MM.1S (cell line): ENCODE results near the gene DISP3.

Experiments used
- DNase-seq: peaks from one replicate; pipeline ENCODE4 v3.0.0-alpha.2; 2015
- H2AFZ ChIP-seq: fragments of 300-600 bp; sonication (generic); 2 replicates; pipeline ENCODE4 v1.6.0; 2016; ENCODE audit warnings: antibody characterized with exemption, low read length
- H3F3A ChIP-seq: fragments of 300-600 bp; sonication (generic); 2 replicates; pipeline ENCODE4 v1.6.1; 2016; ENCODE audit warnings: mild to moderate bottlenecking, antibody characterized with exemption, low read length, moderate library complexity, mixed read lengths; ENCODE audit not compliant: insufficient read depth
- H3K27ac ChIP-seq: fragments of 300-600 bp; sonication (generic); 2 replicates; pipeline ENCODE4 v1.5.1; 2016; ENCODE audit warnings: mild to moderate bottlenecking, low read length
- H3K27me3 ChIP-seq: fragments of 300-600 bp; sonication (generic); replicated peaks from 2 replicates; pipeline ENCODE4 v1.6.0; 2016; ENCODE audit warnings: low read length; ENCODE audit not compliant: insufficient read depth
- H3K36me3 ChIP-seq: fragments of 300-600 bp; sonication (generic); replicated peaks from 2 replicates; pipeline ENCODE4 v1.6.1; 2016; ENCODE audit warnings: mild to moderate bottlenecking, low read length, mixed read lengths; ENCODE audit not compliant: insufficient read depth
- H3K4me1 ChIP-seq: fragments of 300-600 bp; sonication (generic); 2 replicates; pipeline ENCODE4 v1.6.1; 2016; ENCODE audit warnings: low read length, mixed read lengths
- H3K4me2 ChIP-seq: fragments of 300-600 bp; sonication (generic); 2 replicates; pipeline ENCODE4 v1.6.0; 2016; ENCODE audit warnings: low read depth, low read length
- H3K4me3 ChIP-seq: fragments of 300-600 bp; sonication (generic); 2 replicates; pipeline ENCODE4 v1.5.1; 2016; ENCODE audit warnings: low read length, mixed read lengths
- H3K79me2 ChIP-seq: fragments of 300-600 bp; sonication (generic); 2 replicates; pipeline ENCODE4 v1.6.1; 2016; ENCODE audit warnings: mixed run types, low read length, mixed read lengths
- H3K9ac ChIP-seq: fragments of 300-600 bp; sonication (generic); 2 replicates; pipeline ENCODE4 v1.6.1; 2016; ENCODE audit warnings: low read length, mixed read lengths
- H3K9me2 ChIP-seq: fragments of 300-600 bp; sonication (generic); replicated peaks from 2 replicates; pipeline ENCODE4 v1.6.1; 2016; ENCODE audit warnings: mild to moderate bottlenecking, low read length, mixed read lengths; ENCODE audit not compliant: insufficient read depth
- H3K9me3 ChIP-seq: fragments of 300-600 bp; sonication (generic); replicated peaks from 2 replicates; pipeline ENCODE4 v1.6.1; 2016; ENCODE audit warnings: mild to moderate bottlenecking, low read length, mixed read lengths; ENCODE audit not compliant: insufficient read depth
- H4K20me1 ChIP-seq: fragments of 300-600 bp; sonication (generic); 2 replicates; pipeline ENCODE4 v1.6.1; 2016; ENCODE audit warnings: mild to moderate bottlenecking, low read length, moderate library complexity, mixed read lengths; ENCODE audit not compliant: insufficient read depth
- EZH2 ChIP-seq: fragments of 300-600 bp; sonication (generic); optimal IDR thresholded peaks from 2 replicates; pipeline ENCODE3; 2017; ENCODE audit warnings: low read depth, mild to moderate bottlenecking, antibody characterized with exemption, low read length, mixed read lengths
- EZH2phosphoT487 ChIP-seq: fragments of 300-600 bp; sonication (generic); IDR thresholded peaks from 2 replicates; pipeline ENCODE4 v1.6.1; 2018; ENCODE audit warnings: antibody characterized with exemption, low read length
- TF ChIP-seq, protein P1 (sequence below): fragments of 300-600 bp; sonication (generic); IDR thresholded peaks from 2 replicates; pipeline ENCODE4 v1.5.1; 2016; ENCODE audit warnings: antibody characterized with exemption, low read length, mixed read lengths

Gene DISP3

DNA sequence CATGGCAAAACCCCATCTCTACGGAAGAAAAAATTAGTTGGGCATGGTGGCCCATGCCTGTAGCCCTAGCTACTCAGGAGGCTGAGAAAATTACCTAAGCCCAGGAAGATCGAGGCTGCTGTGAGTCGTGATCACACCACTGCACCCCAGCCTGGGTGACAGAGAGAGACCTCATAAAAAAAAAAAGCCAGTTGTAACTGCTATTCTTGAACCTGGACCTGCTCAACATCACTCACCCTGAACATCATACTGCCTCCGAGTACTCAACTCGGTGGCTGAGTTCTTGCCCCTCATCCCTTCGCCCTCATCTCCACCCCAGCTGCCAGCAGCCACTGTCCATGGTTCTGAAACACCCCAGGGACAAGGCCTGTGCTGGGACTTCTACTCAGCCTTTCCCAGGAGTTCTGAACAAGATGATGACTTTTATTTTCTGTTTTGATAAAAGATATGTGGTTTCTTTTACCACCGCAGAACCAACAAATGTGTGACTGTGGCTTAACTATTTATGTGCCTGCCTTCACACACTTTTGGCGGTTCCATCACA, 5.4 kb upstream of the DISP3 start:
- Histone ChIP-seq H3K4me3 (no peak overlapping the region), H3K9ac (no peak overlapping the region), H3K36me3 (no peaks in the 10 kb centered on the region), H3K9me2 (no peaks in the 10 kb centered on the region), H3K27ac (no peak overlapping the region), H3K9me3 (no peaks in the 10 kb centered on the region), H3K4me1 (no peaks in the 10 kb centered on the region), H4K20me1 (no peaks in the 10 kb centered on the region), H3K27me3 (peaks cover 85% of the 10 kb centered on the region), H3K79me2 (no peaks in the 10 kb centered on the region), H3F3A (no peaks in the 10 kb centered on the region), H3K4me2 (no peak overlapping the region), H2AFZ (no peak overlapping the region)
- DNase-seq: peak; percentile 52
- no peak for TF ChIP-seq EZH2phosphoT487
- TF ChIP-seq, protein P1, sequence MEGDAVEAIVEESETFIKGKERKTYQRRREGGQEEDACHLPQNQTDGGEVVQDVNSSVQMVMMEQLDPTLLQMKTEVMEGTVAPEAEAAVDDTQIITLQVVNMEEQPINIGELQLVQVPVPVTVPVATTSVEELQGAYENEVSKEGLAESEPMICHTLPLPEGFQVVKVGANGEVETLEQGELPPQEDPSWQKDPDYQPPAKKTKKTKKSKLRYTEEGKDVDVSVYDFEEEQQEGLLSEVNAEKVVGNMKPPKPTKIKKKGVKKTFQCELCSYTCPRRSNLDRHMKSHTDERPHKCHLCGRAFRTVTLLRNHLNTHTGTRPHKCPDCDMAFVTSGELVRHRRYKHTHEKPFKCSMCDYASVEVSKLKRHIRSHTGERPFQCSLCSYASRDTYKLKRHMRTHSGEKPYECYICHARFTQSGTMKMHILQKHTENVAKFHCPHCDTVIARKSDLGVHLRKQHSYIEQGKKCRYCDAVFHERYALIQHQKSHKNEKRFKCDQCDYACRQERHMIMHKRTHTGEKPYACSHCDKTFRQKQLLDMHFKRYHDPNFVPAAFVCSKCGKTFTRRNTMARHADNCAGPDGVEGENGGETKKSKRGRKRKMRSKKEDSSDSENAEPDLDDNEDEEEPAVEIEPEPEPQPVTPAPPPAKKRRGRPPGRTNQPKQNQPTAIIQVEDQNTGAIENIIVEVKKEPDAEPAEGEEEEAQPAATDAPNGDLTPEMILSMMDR: no peak

DNA sequence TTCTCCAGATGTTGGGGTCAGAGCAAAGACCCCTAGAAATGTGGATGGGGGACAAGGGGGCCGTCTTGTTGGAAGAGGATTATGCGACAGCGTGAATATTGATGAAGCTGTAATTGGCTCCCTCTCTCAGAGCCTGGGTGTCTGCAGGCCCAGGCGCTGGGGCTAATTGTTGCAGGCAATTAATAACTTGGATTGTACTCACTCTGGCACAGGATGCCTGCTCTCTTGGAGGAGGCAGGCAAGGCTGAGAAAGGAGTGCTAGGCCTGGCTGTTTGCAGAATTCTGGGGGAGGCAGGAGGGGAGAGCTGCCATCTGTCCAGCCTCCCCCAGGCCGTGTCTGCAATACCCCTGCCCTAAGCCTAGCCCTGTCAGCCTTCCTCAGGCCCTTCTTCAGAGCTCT, 4.1 kb upstream of the DISP3 start:
- H3F3A ChIP-seq: no peaks in the 10 kb centered on the region
- H3K9me2 ChIP-seq: no peaks in the 10 kb centered on the region
- DNase-seq: no peak
- H3K27me3 ChIP-seq: peaks cover 74% of the 10 kb centered on the region
- TF ChIP-seq EZH2 (no peak), EZH2phosphoT487 (no peak)
- TF ChIP-seq, protein P1: no peak
- H3K4me3 ChIP-seq: no peak overlapping the region
- H3K9ac ChIP-seq: no peak overlapping the region
- H3K9me3 ChIP-seq: no peaks in the 10 kb centered on the region
- no peak overlapping the region for H2AFZ ChIP-seq
- H3K79me2 ChIP-seq: no peaks in the 10 kb centered on the region
- no peaks in the 10 kb centered on the region for H3K36me3 ChIP-seq
- H3K4me2 ChIP-seq: no peak overlapping the region
- H3K27ac ChIP-seq: no peak overlapping the region
- H4K20me1 ChIP-seq: no peaks in the 10 kb centered on the region
- H3K4me1 ChIP-seq: no peaks in the 10 kb centered on the region

DNA sequence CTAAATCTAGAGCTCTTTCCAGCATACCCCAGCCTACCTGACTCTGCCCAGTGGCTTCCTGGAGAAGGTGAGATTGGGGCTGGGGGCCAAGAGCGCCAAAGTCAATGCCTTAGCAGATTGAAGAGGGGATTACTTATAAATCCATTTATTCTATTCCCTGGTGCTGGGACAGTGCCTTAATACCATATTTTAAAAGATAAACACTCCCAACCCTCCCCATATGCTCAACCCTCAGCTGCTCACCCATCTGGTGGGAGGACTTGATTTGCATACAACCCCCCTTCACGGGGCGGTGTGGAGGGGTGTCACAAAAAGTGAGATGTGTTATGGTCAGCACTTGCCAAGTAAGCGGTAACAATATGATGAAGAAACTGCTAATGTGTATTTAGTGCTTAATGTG, 3.2 kb upstream of the DISP3 start:
- H3K79me2 ChIP-seq: no peaks in the 10 kb centered on the region
- H3K9me2 ChIP-seq: no peaks in the 10 kb centered on the region
- TF ChIP-seq EZH2 (no peak), EZH2phosphoT487 (no peak)
- TF ChIP-seq, protein P1: no peak
- no peak overlapping the region for H2AFZ ChIP-seq
- no peaks in the 10 kb centered on the region for H3K9me3 ChIP-seq
- no peak overlapping the region for H3K4me2 ChIP-seq
- H3K9ac ChIP-seq: no peak overlapping the region
- no peaks in the 10 kb centered on the region for H3K36me3 ChIP-seq
- H4K20me1 ChIP-seq: no peaks in the 10 kb centered on the region
- H3F3A ChIP-seq: no peaks in the 10 kb centered on the region
- no peak for DNase-seq
- no peaks in the 10 kb centered on the region for H3K4me1 ChIP-seq
- H3K4me3 ChIP-seq: no peak overlapping the region
- peaks cover 77% of the 10 kb centered on the region for H3K27me3 ChIP-seq
- no peak overlapping the region for H3K27ac ChIP-seq
